ENCODE measurements around the gene ARHGAP26.

The ARHGAP26 gene

DNA sequence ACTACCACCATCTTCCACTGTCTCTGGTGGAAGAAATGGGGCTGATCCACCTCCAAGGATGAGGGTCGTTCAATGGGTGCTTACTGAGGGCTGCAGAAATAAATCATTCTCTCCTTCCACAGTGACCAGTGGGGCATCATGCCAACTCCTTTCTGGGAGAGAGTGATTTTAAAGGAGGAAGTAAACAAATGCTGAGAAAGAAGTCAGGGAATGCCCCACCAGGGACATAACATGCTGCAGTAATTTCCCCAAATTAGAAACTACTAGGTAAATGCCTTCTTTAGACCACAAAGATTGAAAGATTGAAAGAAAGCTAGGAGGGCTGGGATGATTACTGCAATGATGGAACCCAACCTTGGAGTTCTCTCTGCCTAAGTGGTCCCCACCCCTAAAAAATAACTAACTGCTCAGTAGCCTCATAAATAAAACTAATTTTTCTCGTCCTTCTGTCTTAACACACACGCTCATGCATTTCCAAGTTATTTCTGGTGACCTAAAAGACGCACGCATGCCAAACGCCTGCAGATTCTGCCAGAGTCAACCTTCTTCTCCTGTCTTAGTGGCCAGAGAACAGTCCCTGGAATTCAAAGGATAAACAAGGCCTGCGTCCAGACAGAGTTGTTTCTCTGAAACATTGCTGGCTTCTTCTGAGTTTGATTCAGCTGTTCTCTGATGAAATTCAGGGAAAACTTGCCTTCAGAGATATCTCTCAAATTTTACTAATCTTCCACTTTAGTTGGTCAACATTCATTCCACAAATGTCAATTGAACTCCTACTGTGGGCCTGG, 383.3 kb downstream of the ARHGAP26 start:
- DNase-seq: no peak

DNA sequence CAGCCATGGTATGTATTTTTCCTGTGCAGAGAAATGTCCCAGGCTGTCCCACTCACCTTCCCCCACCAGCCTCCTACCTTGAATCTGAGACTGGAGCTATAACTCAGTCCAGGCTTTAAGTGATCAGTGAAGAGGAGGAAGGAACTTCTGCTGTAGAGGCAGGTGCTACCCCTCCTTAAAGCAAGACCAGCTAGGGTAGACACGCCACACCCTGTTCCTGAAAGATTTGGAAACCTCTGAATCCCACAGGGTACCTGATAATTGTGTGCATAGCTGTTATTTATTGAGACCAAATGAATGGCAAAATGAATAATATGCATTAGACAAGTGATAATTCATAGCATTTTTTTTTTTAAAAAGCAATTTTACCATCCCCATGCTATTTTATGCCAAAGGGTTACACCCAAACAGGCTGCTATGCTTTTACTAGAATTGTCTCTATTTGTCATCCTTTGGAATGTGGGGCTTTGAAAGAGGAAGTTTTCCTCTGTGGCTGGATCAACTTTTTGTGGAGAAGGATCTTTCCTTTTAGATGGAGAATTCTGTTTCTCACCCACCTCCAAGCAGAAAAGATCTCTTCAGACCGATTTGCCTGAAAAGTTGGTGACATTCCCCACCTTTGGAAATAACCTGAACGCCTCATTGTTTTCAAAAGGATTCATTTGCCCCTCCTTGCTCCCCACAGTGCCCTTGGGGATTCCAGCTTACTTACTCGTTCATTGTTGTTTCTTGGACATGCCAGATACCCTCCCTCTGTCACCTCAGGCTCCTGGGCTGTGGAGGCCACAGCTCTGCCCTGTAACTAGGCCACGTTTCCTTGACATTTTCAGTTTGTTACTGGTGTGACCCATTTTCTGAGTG, 384.6 kb downstream of the ARHGAP26 start:
- DNase-seq: no peak

DNA sequence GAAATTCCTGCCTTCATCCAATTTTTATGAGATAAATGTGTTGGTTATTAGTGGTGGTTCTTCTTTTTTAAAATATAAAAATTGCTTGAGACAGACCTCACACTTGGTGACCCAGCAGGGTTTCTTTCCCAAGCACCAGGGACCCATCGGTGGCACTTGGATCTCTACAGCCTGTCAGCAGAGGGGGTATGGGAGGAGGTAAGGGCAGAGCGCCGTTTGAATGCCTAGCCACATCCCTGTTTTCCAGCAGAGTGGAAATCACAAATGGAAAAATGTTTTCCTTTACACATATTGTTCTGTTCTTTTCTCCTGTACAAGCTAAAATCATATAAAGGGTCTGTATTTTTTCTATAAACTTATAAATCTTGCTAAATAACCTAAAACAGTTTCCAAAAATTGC, 385.3 kb downstream of the ARHGAP26 start:
- no peak for DNase-seq

GRCh38 chr5:143156086-143156485, 385.9 kb downstream of the ARHGAP26 start:
- no peak for DNase-seq

DNA sequence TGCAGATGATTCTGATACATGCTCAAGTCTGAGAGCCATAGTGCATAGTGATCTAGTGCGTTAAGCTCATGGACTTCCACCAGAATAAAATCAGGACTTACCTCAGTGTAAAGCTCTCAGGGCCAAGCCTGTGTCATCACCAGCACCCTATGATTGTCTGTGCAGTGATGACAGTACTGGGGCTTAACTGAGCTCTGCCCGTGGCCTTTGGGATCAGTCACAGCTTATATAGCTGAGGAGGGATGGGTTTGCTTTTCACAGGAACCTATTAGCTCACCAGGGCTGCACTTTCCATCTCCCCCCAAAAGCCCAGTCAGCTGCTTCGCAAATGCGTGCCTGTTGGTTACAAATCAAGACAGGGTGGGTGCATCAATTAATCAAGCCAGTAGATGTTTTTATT, 386.4 kb downstream of the ARHGAP26 start:
- DNase-seq: no peak

- DNase-seq: no peak
These were observed 388.9 kb downstream of the ARHGAP26 start for GRCh38 chr5:143159031-143159430.

DNA sequence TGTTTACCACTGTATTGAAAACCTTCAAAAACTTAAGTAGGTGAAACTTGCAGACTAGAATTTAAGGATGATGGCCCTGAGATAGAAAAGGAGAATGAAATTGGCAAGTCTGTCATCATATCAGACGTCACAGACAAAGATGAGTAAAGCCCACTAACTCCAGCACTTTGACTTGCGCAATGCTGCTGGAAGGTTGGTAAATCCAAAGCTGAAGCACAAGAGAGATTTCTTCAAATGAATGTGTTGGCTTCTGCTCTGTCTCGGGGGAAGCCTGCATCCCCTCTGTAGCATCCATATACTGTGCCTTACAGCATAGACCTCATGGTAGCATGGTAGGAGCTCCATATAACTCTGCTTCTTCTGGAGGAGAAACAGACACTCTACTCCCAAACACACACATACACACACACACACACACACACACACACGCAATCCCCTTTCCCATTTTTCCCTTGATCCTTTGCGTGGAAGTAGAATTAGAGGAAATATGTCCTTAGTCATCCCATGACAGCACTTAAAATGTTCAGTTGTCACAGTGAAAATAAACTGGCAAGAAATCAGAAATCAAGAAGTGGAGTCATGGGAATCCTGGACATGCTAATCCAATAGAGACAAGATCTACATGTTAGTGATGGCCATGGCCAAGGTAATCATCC, 391.8 kb downstream of the ARHGAP26 start:
- DNase-seq: no peak

DNA sequence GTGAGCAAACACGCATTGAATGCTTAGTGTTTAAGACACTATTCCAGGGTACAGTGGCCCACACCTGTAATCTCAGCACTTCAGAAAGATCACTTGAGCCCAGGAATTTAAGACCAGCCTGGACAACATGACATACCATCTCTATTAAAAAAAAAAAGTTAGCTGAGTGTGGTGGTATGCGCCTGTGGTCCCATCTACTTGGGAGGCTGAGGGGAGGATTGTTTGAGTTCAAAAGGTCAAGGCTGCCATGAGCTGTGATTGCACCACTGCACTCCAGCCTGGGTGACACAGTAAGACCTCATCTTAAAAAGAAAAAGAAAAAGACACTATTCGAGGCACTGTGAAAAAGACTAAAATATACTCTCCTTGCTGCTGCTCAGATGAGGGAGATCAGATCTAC, 392.6 kb downstream of the ARHGAP26 start:
- no peak for DNase-seq

- DNase-seq: no peak
These were observed 394.4 kb downstream of the ARHGAP26 start for GRCh38 chr5:143164557-143164956.

DNA sequence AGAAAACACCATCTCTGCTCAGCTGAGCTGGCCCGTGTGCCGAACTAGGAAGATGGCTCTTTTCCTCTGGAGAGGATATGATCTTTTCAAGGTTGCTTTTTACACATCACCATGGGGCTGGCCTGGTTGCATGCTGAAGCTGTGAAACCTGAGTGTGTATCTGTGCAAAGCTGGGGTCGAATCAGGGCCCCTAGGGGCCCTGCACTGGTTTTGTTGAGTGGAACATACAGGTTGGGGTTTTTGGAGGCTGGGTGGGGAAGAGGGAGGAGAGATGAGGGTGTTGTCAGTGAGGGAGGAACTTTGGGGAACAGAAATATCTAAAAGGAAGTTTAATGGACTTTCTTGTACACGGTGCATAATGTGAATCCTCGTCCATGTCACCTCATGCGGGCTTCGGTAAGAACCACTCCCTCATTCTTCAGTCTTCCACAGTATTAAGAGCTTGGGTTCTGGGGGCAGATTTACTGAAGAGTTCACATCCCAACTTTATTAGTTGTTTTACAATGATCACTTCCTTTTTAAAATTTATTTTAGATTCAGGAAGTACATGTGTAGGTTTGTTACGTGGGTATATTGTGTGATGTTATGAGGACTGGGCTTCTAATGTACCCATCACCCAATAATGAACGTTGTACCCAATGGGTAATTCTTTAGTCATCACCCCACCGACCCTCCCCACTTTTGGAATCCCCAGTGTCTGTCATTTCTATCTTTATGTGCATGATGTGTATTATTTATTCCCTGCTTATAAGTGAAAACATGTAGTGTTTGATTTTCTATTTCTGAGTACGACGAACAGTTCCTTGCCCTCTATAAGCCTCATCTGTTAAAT, 395.1 kb downstream of the ARHGAP26 start:
- DNase-seq: no peak

- DNase-seq: no peak
These were observed 395.9 kb downstream of the ARHGAP26 start for GRCh38 chr5:143166090-143166489.

- no peak for DNase-seq
These were observed 396.7 kb downstream of the ARHGAP26 start for GRCh38 chr5:143166661-143167420.

GRCh38 chr5:143168171-143168741, 398.1 kb downstream of the ARHGAP26 start:
- no peak for DNase-seq

- no peak for DNase-seq
These were observed 399.0 kb downstream of the ARHGAP26 start for GRCh38 chr5:143168921-143169810.

- no peak for DNase-seq
These were observed 399.9 kb downstream of the ARHGAP26 start for GRCh38 chr5:143170104-143170503.

DNA sequence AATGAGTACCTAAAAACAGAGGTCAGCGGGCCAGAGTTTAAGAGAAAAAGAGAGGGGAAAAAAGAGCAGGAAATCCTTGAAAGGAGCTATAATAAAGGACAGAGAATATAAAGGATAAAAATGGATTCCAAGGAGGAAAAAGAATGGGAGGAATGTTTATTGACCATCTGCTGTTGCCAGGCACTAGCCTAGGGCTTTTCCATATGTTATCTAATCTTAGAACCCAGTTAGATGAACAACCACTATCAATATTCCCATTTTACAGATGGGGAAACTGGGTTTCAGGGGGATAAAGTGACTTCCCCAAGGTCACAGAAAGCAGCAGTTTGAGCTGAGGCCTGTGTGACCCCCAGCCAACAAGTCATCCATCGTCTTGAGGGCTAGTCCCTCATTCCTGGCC, 400.8 kb downstream of the ARHGAP26 start:
- no peak for DNase-seq

DNA sequence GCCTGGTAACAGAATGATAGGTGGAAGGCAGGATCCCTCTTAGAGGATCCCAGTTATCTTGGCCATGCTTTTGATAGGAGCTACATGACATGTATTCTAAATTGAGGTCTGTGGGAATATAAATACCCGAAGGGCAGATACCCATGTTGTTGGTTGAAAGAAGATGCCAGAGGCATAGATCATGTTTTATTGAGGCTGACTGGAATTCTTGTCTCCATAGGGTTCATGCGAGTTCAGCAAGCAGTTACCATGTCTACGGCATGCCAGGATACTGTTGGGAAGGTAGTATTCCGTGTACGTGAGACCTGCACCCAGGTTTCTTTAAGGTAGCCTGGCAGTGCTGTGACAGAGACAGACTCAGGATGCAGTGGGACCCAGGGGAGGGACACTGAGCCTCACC, 402.6 kb downstream of the ARHGAP26 start:
- DNase-seq: no peak

DNA sequence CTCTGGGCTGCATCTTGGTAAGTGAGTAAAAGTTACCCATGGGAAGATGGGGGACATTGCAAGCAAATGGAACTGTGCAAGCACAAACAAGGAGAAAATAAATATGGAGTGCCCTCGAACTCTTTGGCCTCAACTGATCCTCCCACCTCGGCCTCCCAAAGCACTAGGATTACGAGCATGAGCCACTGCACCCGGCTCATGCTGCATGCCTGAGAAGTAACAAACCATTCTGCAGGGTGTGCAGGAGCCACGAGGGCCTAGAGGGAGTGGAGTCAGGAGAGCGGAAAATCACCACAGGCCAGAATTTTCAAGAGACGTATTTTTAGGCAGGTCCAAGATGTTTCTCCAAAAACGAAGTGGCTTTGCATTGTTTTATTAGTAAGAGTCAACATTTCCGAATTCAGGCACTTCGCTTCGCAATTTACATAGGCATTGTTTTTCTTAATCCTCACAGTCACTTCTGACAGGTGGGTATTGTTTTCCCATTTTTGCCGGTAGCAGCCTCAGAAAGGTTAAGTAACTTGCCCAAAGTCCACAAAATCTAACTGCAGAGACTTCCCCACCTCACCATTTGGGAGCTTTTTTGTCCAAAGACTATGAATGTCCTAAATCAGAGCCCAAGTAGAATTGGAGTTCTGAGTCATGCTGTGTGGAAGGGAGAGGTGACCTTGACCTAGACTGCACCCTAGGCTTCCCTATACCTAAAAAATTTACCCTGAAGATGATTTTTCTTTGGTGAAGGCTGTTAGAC, 403.1 kb downstream of the ARHGAP26 start:
- DNase-seq: no peak

- DNase-seq: no peak
These were observed 404.7 kb downstream of the ARHGAP26 start for GRCh38 chr5:143174714-143175398.

Data from NCI-H524 (cell line).